ENCODE data around the gene ZNF79. TPM values are rescaled to one million over a fixed set of nuclear protein-coding genes. Genes with fewer than 3 reads are reported as not detected.

ZNF79 gene
- total and polyA plus RNA-seq, 9 of the 15 experiments (the other 6 are each of a cell fraction or from before 2014, with no cell fraction given) = 0.62 to 7.0 (median 4.1) TPM

DNA sequence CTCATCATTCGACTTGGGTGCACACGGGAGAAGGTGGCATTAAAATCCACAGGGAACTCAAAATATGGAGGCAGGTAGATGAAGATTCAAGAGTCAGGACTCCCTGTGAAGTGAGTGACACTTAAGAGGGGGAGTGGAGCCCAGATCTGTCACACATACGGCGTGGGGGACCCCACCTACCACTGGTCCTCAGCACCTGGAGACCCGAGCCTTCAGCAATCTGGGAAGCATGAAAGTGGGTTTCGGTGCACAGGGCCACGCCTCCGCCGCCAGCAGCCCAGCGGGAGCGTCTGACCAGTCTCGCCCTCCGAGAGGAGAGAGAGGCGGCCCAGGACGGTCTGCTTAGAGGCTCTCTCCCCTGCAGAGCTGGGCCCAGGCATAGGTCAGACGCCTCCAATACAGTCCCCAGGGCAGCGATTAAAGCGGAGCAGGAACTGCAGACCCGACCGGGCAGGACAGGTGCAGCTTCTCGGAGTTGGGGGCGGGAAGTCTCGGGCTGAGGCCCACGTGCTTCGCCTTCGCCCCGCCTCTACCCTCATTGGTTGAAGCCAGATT, 27.9 kb upstream of the ZNF79 start (continued):
- TF ChIP-seq CREB1 (IDR thresholded peaks at IDR 0.05) = no peak
- no peak for TF ChIP-seq CREB1 (CRISPR knock-in tag; IDR thresholded peaks at IDR 0.05)
- TF ChIP-seq PTBP1 (IDR thresholded peaks at IDR 0.05; ENCODE audit: low read depth, low read length) = no peak
- TF ChIP-seq, protein P1, sequence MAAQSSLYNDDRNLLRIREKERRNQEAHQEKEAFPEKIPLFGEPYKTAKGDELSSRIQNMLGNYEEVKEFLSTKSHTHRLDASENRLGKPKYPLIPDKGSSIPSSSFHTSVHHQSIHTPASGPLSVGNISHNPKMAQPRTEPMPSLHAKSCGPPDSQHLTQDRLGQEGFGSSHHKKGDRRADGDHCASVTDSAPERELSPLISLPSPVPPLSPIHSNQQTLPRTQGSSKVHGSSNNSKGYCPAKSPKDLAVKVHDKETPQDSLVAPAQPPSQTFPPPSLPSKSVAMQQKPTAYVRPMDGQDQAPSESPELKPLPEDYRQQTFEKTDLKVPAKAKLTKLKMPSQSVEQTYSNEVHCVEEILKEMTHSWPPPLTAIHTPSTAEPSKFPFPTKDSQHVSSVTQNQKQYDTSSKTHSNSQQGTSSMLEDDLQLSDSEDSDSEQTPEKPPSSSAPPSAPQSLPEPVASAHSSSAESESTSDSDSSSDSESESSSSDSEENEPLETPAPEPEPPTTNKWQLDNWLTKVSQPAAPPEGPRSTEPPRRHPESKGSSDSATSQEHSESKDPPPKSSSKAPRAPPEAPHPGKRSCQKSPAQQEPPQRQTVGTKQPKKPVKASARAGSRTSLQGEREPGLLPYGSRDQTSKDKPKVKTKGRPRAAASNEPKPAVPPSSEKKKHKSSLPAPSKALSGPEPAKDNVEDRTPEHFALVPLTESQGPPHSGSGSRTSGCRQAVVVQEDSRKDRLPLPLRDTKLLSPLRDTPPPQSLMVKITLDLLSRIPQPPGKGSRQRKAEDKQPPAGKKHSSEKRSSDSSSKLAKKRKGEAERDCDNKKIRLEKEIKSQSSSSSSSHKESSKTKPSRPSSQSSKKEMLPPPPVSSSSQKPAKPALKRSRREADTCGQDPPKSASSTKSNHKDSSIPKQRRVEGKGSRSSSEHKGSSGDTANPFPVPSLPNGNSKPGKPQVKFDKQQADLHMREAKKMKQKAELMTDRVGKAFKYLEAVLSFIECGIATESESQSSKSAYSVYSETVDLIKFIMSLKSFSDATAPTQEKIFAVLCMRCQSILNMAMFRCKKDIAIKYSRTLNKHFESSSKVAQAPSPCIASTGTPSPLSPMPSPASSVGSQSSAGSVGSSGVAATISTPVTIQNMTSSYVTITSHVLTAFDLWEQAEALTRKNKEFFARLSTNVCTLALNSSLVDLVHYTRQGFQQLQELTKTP (IDR thresholded peaks at IDR 0.05; ENCODE audit: low read depth in 1 of 2, partially characterized antibody in 2 of 2) = no peak
- TF ChIP-seq KLF10 (CRISPR knock-in tag; IDR thresholded peaks at IDR 0.05) = no peak
- no peak for TF ChIP-seq THRAP3 (IDR thresholded peaks at IDR 0.05; ENCODE audit: borderline replicate concordance)
- TF ChIP-seq SMARCA4 (IDR thresholded peaks at IDR 0.05) = no peak
- no peak for TF ChIP-seq HDGF (IDR thresholded peaks at IDR 0.05)
- TF ChIP-seq MAX (CRISPR knock-in tag; IDR thresholded peaks at IDR 0.05) = peak; percentile 89
- no peak for TF ChIP-seq ZNF639 (CRISPR knock-in tag; conservative IDR thresholded peaks at IDR 0.05 in 1 of 2, IDR thresholded peaks at IDR 0.05 in 1 of 2)
- TF ChIP-seq DNMT1 (IDR thresholded peaks at IDR 0.05) = no peak
- TF ChIP-seq CHD4 (IDR thresholded peaks at IDR 0.05; ENCODE audit: insufficient read depth, insufficient replicate concordance, low read depth, low read length, poor library complexity, severe bottlenecking) = no peak
- no peak for TF ChIP-seq ZBTB17 (CRISPR knock-in tag; IDR thresholded peaks at IDR 0.05)
- TF ChIP-seq DEAF1 (CRISPR knock-in tag; IDR thresholded peaks at IDR 0.05) = no peak
- TF ChIP-seq NCOA1 (IDR thresholded peaks at IDR 0.05; ENCODE audit: low read depth) = no peak
- TF ChIP-seq EP300 (IDR thresholded peaks at IDR 0.05; ENCODE audit: low read length) = no peak
- TF ChIP-seq, protein P2, sequence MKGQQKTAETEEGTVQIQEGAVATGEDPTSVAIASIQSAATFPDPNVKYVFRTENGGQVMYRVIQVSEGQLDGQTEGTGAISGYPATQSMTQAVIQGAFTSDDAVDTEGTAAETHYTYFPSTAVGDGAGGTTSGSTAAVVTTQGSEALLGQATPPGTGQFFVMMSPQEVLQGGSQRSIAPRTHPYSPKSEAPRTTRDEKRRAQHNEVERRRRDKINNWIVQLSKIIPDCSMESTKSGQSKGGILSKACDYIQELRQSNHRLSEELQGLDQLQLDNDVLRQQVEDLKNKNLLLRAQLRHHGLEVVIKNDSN (CRISPR knock-in tag; IDR thresholded peaks at IDR 0.05) = peak; percentile 92
- TF ChIP-seq CAMTA2 (CRISPR knock-in tag; conservative IDR thresholded peaks at IDR 0.05) = no peak
- no peak for TF ChIP-seq ZNF76 (CRISPR knock-in tag; IDR thresholded peaks at IDR 0.05; ENCODE audit: borderline replicate concordance)
